Measurements from ENCODE around the gene APOC3.
"Not testable (repeated sequence)": the region's sequence is repeated elsewhere in the genome, so short reads cannot be mapped to it uniquely, and the experiment has no call there.

APOC3 gene

GRCh38 chr11:116829525-116830183 is at the start of gene APOC3:
Gene APOC3 (plus strand): TSS chr11:116829907. CDS start chr11:116830583, 676 bp downstream.
- DNase-seq, result no peak

GRCh38 chr11:116782728-116783127 is 47.0 kb upstream of the APOC3 start:
- no peak for DNase-seq

GRCh38 chr11:116786326-116786725 is 43.4 kb upstream of the APOC3 start:
- DNase-seq, result no peak

GRCh38 chr11:116786966-116787365 is 42.7 kb upstream of the APOC3 start:
- DNase-seq, result no peak

- DNase-seq, result no peak
Measured at GRCh38 chr11:116787436-116787785, 42.3 kb upstream of the APOC3 start.

- DNase-seq, result peak; percentile 75
Measured at GRCh38 chr11:116787786-116788486, 41.8 kb upstream of the APOC3 start, which contains the start of gene ZPR1. Gene ZPR1 (minus strand): TSS chr11:116788023. CDS start chr11:116787990, 33 bp downstream.

- DNase-seq, result no peak
Measured at GRCh38 chr11:116788534-116788933, 41.2 kb upstream of the APOC3 start.

GRCh38 chr11:116788975-116789374 is 40.7 kb upstream of the APOC3 start:
- no peak for DNase-seq

- no peak for DNase-seq
Measured at GRCh38 chr11:116790167-116791001, 39.3 kb upstream of the APOC3 start.

GRCh38 chr11:116791002-116791812 is 38.5 kb upstream of the APOC3 start:
- peak; percentile 23 for DNase-seq

GRCh38 chr11:116791813-116792143 is 37.9 kb upstream of the APOC3 start, which contains the start of gene APOA5:
Gene APOA5 (minus strand): TSS chr11:116791879. CDS start chr11:116791860, 19 bp downstream.
- no peak for DNase-seq

- no peak for DNase-seq
Measured at GRCh38 chr11:116792144-116792868, 37.4 kb upstream of the APOC3 start.

- no peak for DNase-seq
Measured at GRCh38 chr11:116792869-116793771, 36.6 kb upstream of the APOC3 start.

- no peak for DNase-seq
Measured at GRCh38 chr11:116793772-116794097, 36.0 kb upstream of the APOC3 start.

GRCh38 chr11:116794851-116795250 is 34.9 kb upstream of the APOC3 start:
- DNase-seq, result no peak

GRCh38 chr11:116796548-116796947 is 33.2 kb upstream of the APOC3 start:
- DNase-seq, result no peak

- no peak for DNase-seq
Measured at GRCh38 chr11:116797816-116798215, 31.9 kb upstream of the APOC3 start.

GRCh38 chr11:116798368-116798767 is 31.3 kb upstream of the APOC3 start:
- no peak for DNase-seq

GRCh38 chr11:116800610-116801009 is 29.1 kb upstream of the APOC3 start:
- DNase-seq, result no peak

- DNase-seq, result not testable (repeated sequence)
Measured at GRCh38 chr11:116801662-116802061, 28.0 kb upstream of the APOC3 start.

- DNase-seq, result no peak
Measured at GRCh38 chr11:116804001-116804400, 25.7 kb upstream of the APOC3 start.

Data from NCI-H1105 treated with DMSO at 0.1 percent for 48 hours (cell line).